HG03066 (cell line): Measurements from ENCODE around the gene SLC11A1.

Source experiments
- ATAC-seq: cut with Tn5 transposase; IDR thresholded peaks from one replicate; pipeline ENCODE4 v1.9.1; 2021; ENCODE audit warnings: low read depth; ENCODE audit not compliant: unreplicated experiment

Gene SLC11A1

DNA sequence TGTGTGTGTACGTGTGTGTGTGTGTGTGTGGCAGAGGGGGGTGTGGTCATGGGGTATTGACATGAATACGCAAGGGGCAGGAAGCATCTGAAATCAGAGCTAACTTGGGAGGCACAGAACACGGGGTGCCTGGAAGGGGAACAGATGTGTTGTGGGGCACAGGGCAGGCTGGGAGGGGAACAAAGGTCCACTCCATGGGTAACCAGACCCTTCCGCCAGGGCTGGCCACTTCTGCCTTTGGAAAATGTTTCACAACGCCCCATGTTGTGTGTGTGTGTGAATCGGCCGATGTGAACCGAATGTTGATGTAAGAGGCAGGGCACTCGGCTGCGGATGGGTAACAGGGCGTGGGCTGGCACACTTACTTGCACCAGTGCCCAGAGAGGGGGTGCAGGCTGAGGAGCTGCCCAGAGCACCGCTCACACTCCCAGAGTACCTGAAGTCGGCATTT, at the start of gene SLC11A1:
SLC11A1 (plus strand) TSS at position 358 of the 451 bp plus-strand sequence. CDS start 96 bp downstream, outside the sequence.
- ATAC-seq, result no peak

DNA sequence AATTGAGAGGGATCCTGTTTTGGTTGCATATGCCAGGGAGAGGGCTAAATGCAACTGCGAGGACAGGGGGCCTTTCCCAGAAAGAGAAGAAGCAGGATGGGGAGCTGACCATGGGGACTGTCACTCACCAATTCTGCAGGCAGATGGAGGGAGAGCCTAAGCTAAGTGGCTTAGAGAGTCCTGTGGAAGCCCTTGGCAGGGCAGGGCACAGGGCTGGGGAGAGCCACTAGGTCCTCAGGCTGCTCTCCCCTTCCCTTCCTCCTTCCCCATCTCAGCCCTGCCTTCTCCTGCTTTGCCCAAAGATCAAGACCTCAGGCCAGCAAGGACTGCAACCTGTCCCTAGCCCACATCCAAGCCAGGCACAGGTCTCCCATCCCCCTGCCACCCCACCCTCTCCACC, 49.8 kb upstream of the SLC11A1 start:
- no peak for ATAC-seq

DNA sequence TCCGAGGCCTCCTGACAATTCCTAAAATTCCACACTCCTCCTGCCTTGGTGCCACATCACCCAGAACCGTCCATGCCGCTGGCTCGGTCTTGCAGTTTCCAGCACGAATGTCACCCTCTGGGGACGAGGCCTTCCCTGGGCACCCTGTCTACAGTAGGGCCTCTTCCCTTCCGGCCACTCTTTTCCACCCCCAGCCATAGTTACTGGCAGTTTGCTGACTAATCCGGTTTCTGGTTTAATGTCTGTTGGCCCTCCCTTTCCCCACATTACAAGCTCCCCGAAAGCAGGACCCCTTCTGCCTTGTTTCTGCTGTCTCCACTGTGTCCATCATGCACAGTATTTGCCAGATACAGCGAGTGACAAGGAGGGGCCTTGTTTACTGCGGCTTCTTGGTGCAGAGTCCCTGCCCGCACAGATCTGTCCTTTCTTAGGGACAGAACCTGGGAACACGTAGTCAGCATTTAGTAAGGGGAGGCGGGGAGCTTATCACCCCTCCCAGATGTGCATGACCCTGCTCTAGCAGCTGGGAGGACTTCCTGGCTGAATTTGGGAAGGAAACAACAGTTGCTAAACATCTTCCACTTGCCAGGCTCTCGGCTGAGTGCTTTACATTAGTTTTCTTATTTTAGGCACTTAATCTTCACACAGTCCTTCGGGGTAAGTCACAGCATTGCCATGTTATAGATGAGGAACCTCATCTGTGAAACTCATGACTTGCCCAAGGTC, 49.0 kb upstream of the SLC11A1 start:
- no peak for ATAC-seq

GRCh38 chr2:218334531-218334930, 47.5 kb upstream of the SLC11A1 start:
- ATAC-seq, result no peak

- no peak for ATAC-seq
Observed at GRCh38 chr2:218340656-218341055, 41.4 kb upstream of the SLC11A1 start.

- ATAC-seq, result no peak
Observed at GRCh38 chr2:218341381-218341780, 40.7 kb upstream of the SLC11A1 start.

DNA sequence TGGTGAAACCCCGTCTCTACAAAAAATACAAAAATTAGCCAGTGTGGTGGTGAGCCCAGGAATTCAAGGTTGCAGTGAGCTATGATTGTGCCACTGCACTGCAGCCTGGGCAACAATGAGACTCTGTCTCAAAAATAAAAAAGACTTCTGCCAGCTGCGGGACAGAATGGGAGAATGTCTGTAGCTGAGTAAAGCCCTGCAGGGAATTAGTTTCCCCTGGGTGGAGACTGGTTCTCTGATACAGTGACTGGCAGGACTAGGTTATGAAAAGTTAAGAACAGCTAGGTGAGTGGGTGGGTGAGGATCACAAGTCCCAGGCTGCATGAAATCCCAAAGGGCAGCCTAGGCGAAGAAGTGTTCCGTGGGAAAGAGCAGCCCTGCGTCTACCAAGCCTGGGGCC, 39.2 kb upstream of the SLC11A1 start:
- no peak for ATAC-seq

DNA sequence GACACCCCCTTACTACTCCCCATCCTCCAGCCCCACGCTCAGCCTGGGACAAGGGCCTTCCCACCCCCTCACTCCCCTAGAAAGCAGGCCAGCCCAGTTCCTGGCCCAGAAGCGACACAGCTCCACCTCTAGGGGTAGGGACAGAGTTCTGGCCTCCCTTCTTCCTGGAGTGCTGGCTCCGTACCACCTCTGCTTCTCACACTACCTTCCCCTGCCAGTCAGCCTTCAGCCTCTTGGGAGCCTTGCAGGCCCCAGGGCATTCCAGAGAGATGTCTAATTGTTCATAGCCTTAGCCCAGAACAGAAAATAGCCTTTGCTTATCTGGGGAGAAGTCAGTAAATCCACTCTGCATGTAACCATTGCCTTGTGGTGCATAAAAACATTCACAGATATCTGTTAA, 38.5 kb upstream of the SLC11A1 start:
- ATAC-seq, result no peak

- ATAC-seq, result no peak
Observed at GRCh38 chr2:218344090-218344754, 37.9 kb upstream of the SLC11A1 start.

DNA sequence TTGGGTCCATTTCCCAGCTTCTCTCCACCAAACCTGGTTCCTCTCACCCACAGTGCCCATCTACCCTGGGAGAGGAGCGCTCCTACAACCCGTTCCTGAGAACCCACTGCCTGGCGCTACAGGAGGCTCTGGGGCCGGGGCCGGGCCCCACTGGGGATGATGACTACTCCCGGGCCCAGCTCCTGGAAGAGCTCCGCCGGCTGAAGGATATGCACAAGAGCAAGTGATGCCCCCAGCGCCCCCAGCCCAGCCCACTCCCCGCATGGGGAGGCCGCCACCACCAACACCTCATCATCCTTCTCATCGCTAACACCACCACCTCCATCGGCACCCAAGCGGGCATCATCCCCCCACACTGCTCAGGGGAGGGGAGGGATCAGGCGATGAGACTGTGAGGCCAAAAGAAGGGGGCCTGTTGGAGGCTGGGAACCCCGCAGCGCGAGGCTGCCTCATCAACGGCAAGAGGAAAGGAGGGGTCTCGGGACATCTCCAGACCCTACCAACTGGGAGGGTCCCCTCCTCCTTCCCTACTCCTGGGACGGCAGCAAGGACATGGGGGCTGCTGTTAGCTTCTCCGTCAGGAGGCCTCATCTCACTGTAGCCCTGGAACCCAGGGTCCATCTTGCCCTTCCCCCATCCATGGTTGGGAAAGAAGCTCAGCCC, 37.2 kb upstream of the SLC11A1 start:
- no peak for ATAC-seq

- ATAC-seq, result no peak
Observed at GRCh38 chr2:218345491-218346236, 36.4 kb upstream of the SLC11A1 start.

GRCh38 chr2:218347172-218347571, 34.9 kb upstream of the SLC11A1 start:
- ATAC-seq, result no peak

- ATAC-seq, result no peak
Observed at GRCh38 chr2:218354045-218354444, 28.0 kb upstream of the SLC11A1 start.

DNA sequence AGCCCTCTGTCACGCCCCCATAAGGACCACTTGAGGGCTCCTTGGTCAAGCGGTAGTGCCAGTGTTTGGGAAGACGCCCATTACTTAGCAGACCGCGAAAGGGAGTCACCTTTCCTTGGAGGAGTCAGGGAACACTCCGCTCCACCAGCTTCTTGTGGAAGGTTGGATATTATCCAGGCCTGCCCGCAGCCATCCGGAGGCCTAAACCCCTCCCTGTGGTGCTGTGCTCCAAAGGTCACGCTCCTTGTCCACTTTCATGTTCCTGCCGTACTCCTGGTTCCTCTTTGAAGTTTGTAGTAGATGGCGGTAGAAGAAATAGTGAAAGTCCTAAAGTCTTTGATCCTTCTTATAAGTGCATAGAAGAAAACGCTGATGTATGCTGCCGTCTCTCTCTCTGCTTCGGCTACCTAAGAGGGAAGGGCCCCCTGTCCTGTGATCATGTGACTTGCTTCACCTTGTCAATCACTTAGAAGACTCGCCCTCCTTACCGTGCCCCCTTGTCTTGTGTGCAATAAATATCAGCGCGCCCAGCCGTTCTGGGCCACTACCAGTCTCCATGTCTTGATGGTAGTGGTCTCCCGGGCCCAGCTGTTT, 27.1 kb upstream of the SLC11A1 start:
- no peak for ATAC-seq

DNA sequence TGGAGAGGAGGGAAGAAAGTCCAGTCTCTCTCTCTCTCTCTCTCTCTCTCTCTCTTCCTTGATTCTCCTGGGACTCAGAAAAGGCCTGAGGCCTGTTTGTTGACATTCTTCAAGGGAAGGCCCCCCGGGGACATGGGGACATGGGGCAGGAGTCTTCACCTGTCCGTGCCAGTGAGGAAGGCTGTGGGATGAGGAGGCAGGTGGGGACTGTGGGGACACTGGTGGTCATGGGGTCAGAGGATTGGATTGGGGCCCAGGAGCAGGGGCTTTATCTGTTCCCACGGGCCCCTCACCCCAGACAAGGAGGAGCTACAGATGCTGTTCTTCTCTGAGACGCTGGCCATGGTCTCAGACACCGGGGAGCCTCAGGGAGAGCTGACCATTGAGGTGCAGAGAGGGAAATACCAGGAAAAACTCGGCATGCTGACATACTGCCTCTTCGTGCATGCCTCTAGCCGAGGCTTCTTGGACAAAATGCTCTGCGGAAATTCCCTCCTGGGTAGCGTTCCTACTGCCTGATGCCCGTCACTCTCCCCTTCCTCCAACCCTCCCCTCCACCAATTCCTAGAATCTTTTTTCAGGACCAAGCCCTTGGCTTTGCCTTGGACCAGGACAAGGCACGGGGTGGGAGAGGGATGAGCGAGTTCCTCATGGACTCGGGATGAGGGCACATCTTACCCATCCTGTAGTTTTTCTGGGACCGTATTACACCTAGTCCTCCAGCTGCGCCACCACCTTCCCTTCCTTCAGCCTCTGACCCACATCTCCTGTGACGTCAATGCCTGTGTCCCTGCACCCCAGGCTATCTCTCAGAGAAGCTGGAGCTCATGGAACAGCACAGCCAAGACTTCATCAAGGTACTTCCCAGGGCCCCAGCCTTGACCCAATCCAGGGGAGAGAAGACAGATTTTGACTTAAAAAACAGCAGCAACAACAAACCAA, 24.6 kb upstream of the SLC11A1 start:
- no peak for ATAC-seq

- no peak for ATAC-seq
Observed at GRCh38 chr2:218360453-218360852, 21.6 kb upstream of the SLC11A1 start.

DNA sequence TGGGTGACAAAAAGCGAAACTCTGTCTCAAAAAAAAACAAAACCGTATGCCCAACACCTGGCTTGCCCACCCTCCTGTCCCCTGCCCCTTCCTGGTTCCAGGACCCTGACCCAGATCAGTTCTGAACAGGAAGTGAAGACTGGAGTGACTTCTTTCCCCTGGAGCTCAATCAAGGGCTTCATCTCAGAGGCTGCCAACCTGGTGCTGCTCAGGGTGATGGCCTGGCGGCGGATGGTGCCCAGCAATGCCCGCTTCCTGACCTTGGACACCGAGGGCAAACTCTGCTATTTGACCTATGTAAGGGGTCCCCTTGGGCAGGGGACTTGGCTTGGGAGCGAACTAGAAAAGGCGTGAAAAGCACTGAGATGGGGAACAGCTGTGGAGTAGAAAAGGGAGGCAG, 19.5 kb upstream of the SLC11A1 start:
- ATAC-seq, result no peak

- ATAC-seq, result no peak
Observed at GRCh38 chr2:218363736-218364135, 18.3 kb upstream of the SLC11A1 start.

DNA sequence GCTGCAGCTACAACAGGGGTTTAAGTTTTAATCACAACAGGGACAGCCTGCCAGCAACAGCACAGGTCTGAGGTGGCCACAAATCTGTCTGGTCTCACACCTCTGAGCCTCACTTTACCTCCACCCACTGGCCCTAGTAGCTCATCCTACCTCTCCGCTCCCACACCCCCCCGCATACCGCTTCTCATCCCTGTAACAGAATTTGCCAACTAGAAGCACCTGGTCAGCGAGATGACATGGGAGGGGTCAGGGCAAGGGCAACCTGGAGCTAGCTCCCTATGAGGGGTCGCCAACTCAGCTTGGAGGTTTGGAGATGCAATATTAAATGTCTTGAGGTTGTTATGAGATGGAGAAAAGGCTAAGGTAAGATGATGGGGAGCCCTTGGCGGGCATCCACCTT, 17.9 kb upstream of the SLC11A1 start:
- no peak for ATAC-seq
